Measurements from ENCODE around the gene ZBTB16. TPM values are rescaled to one million over a fixed set of nuclear protein-coding genes. Genes with fewer than 3 reads are reported as not detected.

ZBTB16 gene
- total RNA-seq, 1 experiment from 2014 or later, result not detected

GRCh38 chr11:114053406-114053805, 6.1 kb upstream of the ZBTB16 start:
- Histone ChIP-seq H3K9me3 (replicated peaks) (no peaks in the 10 kb centered on the region), H3K36me3 (no peaks in the 10 kb centered on the region), H3K27me3 (no peaks in the 10 kb centered on the region), H3K4me3 (no peak overlapping the region), H3K27ac (no peak overlapping the region), H3K4me1 (no peaks in the 10 kb centered on the region)
- DNase-seq, result no peak

GRCh38 chr11:114054806-114055205, 4.7 kb upstream of the ZBTB16 start:
- DNase-seq, result no peak
- no peaks in the 10 kb centered on the region for H3K9me3 ChIP-seq (replicated peaks)
- no peak overlapping the region for H3K27ac ChIP-seq
- H3K4me3 ChIP-seq, result no peak overlapping the region
- H3K36me3 ChIP-seq, result no peaks in the 10 kb centered on the region
- no peaks in the 10 kb centered on the region for H3K27me3 ChIP-seq
- no peaks in the 10 kb centered on the region for H3K4me1 ChIP-seq

GRCh38 chr11:114056409-114056808, 3.1 kb upstream of the ZBTB16 start:
- H3K4me3 ChIP-seq, result no peak overlapping the region
- no peaks in the 10 kb centered on the region for H3K4me1 ChIP-seq
- no peak for DNase-seq
- no peak overlapping the region for H3K27ac ChIP-seq
- H3K36me3 ChIP-seq, result no peaks in the 10 kb centered on the region
- no peaks in the 10 kb centered on the region for H3K27me3 ChIP-seq
- H3K9me3 ChIP-seq (replicated peaks), result no peaks in the 10 kb centered on the region

- H3K27ac ChIP-seq, result no peak overlapping the region
Measured at GRCh38 chr11:114057147-114057546, 2.4 kb upstream of the ZBTB16 start.

GRCh38 chr11:114057605-114058004, 1.9 kb upstream of the ZBTB16 start:
- Histone ChIP-seq H3K9me3 (replicated peaks) (no peaks in the 10 kb centered on the region), H3K4me1 (no peaks in the 10 kb centered on the region), H3K27me3 (no peaks in the 10 kb centered on the region), H3K27ac (no peak overlapping the region), H3K36me3 (no peaks in the 10 kb centered on the region), H3K4me3 (no peak overlapping the region)
- no peak for DNase-seq

More at GRCh38 chr11:114057147-114057546, 2.4 kb upstream of the ZBTB16 start:
- H3K4me1 ChIP-seq, result no peaks in the 10 kb centered on the region
- no peak for DNase-seq
- H3K27me3 ChIP-seq, result no peaks in the 10 kb centered on the region
- H3K36me3 ChIP-seq, result no peaks in the 10 kb centered on the region
- no peak overlapping the region for H3K4me3 ChIP-seq
- no peaks in the 10 kb centered on the region for H3K9me3 ChIP-seq (replicated peaks)

- H3K36me3 ChIP-seq, result no peaks in the 10 kb centered on the region
- DNase-seq, result no peak
- H3K4me3 ChIP-seq, result no peak overlapping the region
- no peaks in the 10 kb centered on the region for H3K27me3 ChIP-seq
- H3K27ac ChIP-seq, result no peak overlapping the region
- H3K4me1 ChIP-seq, result no peaks in the 10 kb centered on the region
- H3K9me3 ChIP-seq (replicated peaks), result no peaks in the 10 kb centered on the region
Measured at GRCh38 chr11:114058026-114058706, 1.3 kb upstream of the ZBTB16 start.

- Histone ChIP-seq H3K27ac (no peak overlapping the region), H3K9me3 (replicated peaks) (no peaks in the 10 kb centered on the region), H3K27me3 (no peaks in the 10 kb centered on the region), H3K4me1 (no peaks in the 10 kb centered on the region), H3K36me3 (no peaks in the 10 kb centered on the region), H3K4me3 (no peak overlapping the region)
- no peak for DNase-seq
Measured at GRCh38 chr11:114058871-114059277, 637 bp upstream of the ZBTB16 start.

GRCh38 chr11:114059984-114060391, 477 bp downstream of the ZBTB16 start:
- H3K4me1 ChIP-seq, result no peaks in the 10 kb centered on the region
- H3K9me3 ChIP-seq (replicated peaks), result no peaks in the 10 kb centered on the region
- no peaks in the 10 kb centered on the region for H3K27me3 ChIP-seq
- no peaks in the 10 kb centered on the region for H3K36me3 ChIP-seq
- DNase-seq, result no peak
- no peak overlapping the region for H3K4me3 ChIP-seq
- H3K27ac ChIP-seq, result no peak overlapping the region

GRCh38 chr11:114060392-114061047, 1.0 kb downstream of the ZBTB16 start:
- Histone ChIP-seq H3K27me3 (no peaks in the 10 kb centered on the region), H3K36me3 (no peaks in the 10 kb centered on the region), H3K27ac (no peak overlapping the region), H3K4me1 (no peaks in the 10 kb centered on the region), H3K9me3 (replicated peaks) (no peaks in the 10 kb centered on the region), H3K4me3 (no peak overlapping the region)
- DNase-seq, result no peak

GRCh38 chr11:114061048-114061680, 1.7 kb downstream of the ZBTB16 start:
- H3K27me3 ChIP-seq, result no peaks in the 10 kb centered on the region
- H3K9me3 ChIP-seq (replicated peaks), result no peaks in the 10 kb centered on the region
- DNase-seq, result no peak
- H3K27ac ChIP-seq, result no peak overlapping the region
- no peak overlapping the region for H3K4me3 ChIP-seq
- H3K36me3 ChIP-seq, result no peaks in the 10 kb centered on the region
- no peaks in the 10 kb centered on the region for H3K4me1 ChIP-seq

- H3K4me3 ChIP-seq, result no peak overlapping the region
- no peaks in the 10 kb centered on the region for H3K4me1 ChIP-seq
- no peaks in the 10 kb centered on the region for H3K36me3 ChIP-seq
- H3K9me3 ChIP-seq (replicated peaks), result no peaks in the 10 kb centered on the region
- H3K27me3 ChIP-seq, result no peaks in the 10 kb centered on the region
- no peak overlapping the region for H3K27ac ChIP-seq
- no peak for DNase-seq
Measured at GRCh38 chr11:114061681-114062049, 2.2 kb downstream of the ZBTB16 start.

GRCh38 chr11:114062272-114062671, 2.8 kb downstream of the ZBTB16 start:
- H3K9me3 ChIP-seq (replicated peaks), result no peaks in the 10 kb centered on the region
- H3K27ac ChIP-seq, result no peak overlapping the region
- DNase-seq, result no peak
- H3K4me3 ChIP-seq, result no peak overlapping the region
- no peaks in the 10 kb centered on the region for H3K27me3 ChIP-seq
- H3K4me1 ChIP-seq, result no peaks in the 10 kb centered on the region
- H3K36me3 ChIP-seq, result no peaks in the 10 kb centered on the region

GRCh38 chr11:114063149-114063828, 3.8 kb downstream of the ZBTB16 start:
- no peak for DNase-seq
- no peaks in the 10 kb centered on the region for H3K9me3 ChIP-seq (replicated peaks)
- no peaks in the 10 kb centered on the region for H3K36me3 ChIP-seq
- H3K4me3 ChIP-seq, result no peak overlapping the region
- no peaks in the 10 kb centered on the region for H3K27me3 ChIP-seq
- H3K4me1 ChIP-seq, result no peaks in the 10 kb centered on the region
- no peak overlapping the region for H3K27ac ChIP-seq

GRCh38 chr11:114063829-114064201, 4.3 kb downstream of the ZBTB16 start:
- H3K27me3 ChIP-seq, result no peaks in the 10 kb centered on the region
- no peak overlapping the region for H3K27ac ChIP-seq
- DNase-seq, result no peak
- no peaks in the 10 kb centered on the region for H3K4me1 ChIP-seq
- no peak overlapping the region for H3K4me3 ChIP-seq
- H3K9me3 ChIP-seq (replicated peaks), result no peaks in the 10 kb centered on the region
- no peaks in the 10 kb centered on the region for H3K36me3 ChIP-seq

GRCh38 chr11:114064216-114064615, 4.7 kb downstream of the ZBTB16 start:
- DNase-seq, result no peak
- Histone ChIP-seq H3K9me3 (replicated peaks) (no peaks in the 10 kb centered on the region), H3K4me3 (no peak overlapping the region), H3K4me1 (no peaks in the 10 kb centered on the region), H3K27ac (no peak overlapping the region), H3K27me3 (no peaks in the 10 kb centered on the region), H3K36me3 (no peaks in the 10 kb centered on the region)

Measured in SJCRH30 (cell line).